CD4-positive, alpha-beta memory T cell (primary cell): Measurements from ENCODE around the gene ADISSP. TPM values are rescaled to one million over a fixed set of nuclear protein-coding genes. Genes with fewer than 3 reads are reported as not detected.
"Not testable (repeated sequence)": the region's sequence is repeated elsewhere in the genome, so short reads cannot be mapped to it uniquely, and the experiment has no call there.

Source experiments
- CTCF ChIA-PET: fragments of 350-600 bp; sonication (Branson Sonifier 250); formaldehyde crosslinking; loops from one replicate; lab custom pipeline; 2021; ENCODE audit warnings: inconsistent platforms; ENCODE audit not compliant: partially characterized antibody; lab: Charles Lee
- POLR2A ChIA-PET: fragments of 350-600 bp; sonication (Branson Sonifier 250); formaldehyde crosslinking; loops from one replicate; lab custom pipeline; 2021; ENCODE audit not compliant: partially characterized antibody; lab: Charles Lee
- DNase-seq, 5 donors: peaks; one replicate each; pipeline versions ENCODE4 v3.0.0 to v3.0.0-alpha.2; 2020 to 2022; ENCODE audit warnings: mixed read lengths in 1 of 5
- H3K27ac ChIP-seq: one replicate; pipeline ENCODE4 v1.7.0; 2013; ENCODE audit warnings: low read depth, low read length
- H3K27me3 ChIP-seq: 2 replicates; pipeline ENCODE4 v1.7.0; 2013; ENCODE audit warnings: mild to moderate bottlenecking, low read length, moderate library complexity; ENCODE audit not compliant: insufficient read depth
- H3K36me3 ChIP-seq: 2 replicates; pipeline ENCODE4 v1.7.0; 2013; ENCODE audit warnings: mild to moderate bottlenecking, low read length, moderate library complexity; ENCODE audit not compliant: insufficient read depth
- H3K4me1 ChIP-seq: 2 replicates; pipeline ENCODE4 v1.7.0; 2013; ENCODE audit warnings: mild to moderate bottlenecking, low read length, moderate library complexity; ENCODE audit not compliant: insufficient read depth
- H3K4me3 ChIP-seq, 2 donors: one replicate each; pipeline ENCODE4 v1.7.0; 2013; ENCODE audit warnings: low read length in 2 of 2, mild to moderate bottlenecking in 1 of 2
- H3K9me3 ChIP-seq, 2 donors: one replicate each; pipeline ENCODE4 v1.7.0; 2013; ENCODE audit warnings: low read length in 2 of 2, control low read depth in 1 of 2; ENCODE audit not compliant: control insufficient read depth in 1 of 2
- H3K27ac Mint-ChIP-seq, 7 donors: one replicate each; pipeline ENCODE4 v1.8.0; 2020 to 2021; ENCODE audit warnings: mixed read lengths in 7 of 7, mild to moderate bottlenecking in 6 of 7, inconsistent platforms in 3 of 7, moderate library complexity in 3 of 7
- H3K27me3 Mint-ChIP-seq, 2 donors: one replicate each; pipeline ENCODE4 v1.8.0; 2020 to 2021; ENCODE audit warnings: mixed read lengths in 2 of 2
- H3K36me3 Mint-ChIP-seq, 2 donors: one replicate each; pipeline ENCODE4 v1.8.0; 2020 to 2021; ENCODE audit warnings: mixed read lengths in 2 of 2, inconsistent platforms in 1 of 2, mild to moderate bottlenecking in 1 of 2
- H3K4me1 Mint-ChIP-seq, 4 donors: one replicate each; pipeline ENCODE4 v1.8.0; 2020 to 2021; ENCODE audit warnings: mixed read lengths in 4 of 4, mild to moderate bottlenecking in 1 of 4
- H3K4me3 Mint-ChIP-seq, 8 donors: one replicate each; pipeline ENCODE4 v1.8.0; 2020 to 2021; ENCODE audit warnings: mixed read lengths in 8 of 8, mild to moderate bottlenecking in 7 of 8, moderate library complexity in 6 of 8, inconsistent platforms in 3 of 8
- H3K9me3 Mint-ChIP-seq, 8 donors: one replicate each; pipeline ENCODE4 v1.8.0; 2020 to 2021; ENCODE audit warnings: mixed read lengths in 8 of 8, mild to moderate bottlenecking in 5 of 8, inconsistent platforms in 3 of 8, moderate library complexity in 1 of 8
- intact Hi-C: fragments of 100-400 bp; cut with micrococcal nuclease; formaldehyde crosslinking; loops from one replicate; pipeline ENCODE4 v1.15.1; 2023
- polyA plus RNA-seq, 2 donors: library from polyadenylated mRNA; unstranded; fragments of 300-500 nt; fragmentation: Illumina TruSeq; gene quantifications; one replicate each; pipeline ENCODE4 v1.2.3, GENCODE V29; 2021
- total RNA-seq, 2 experiments: library from RNA; stranded (reverse); gene quantifications; one replicate each; pipeline ENCODE4 v1.2.3, GENCODE V29; 2021

ADISSP gene
- total and polyA plus RNA-seq, 4 experiments from 2014 or later, result 15.7 to 31.5 (median 16.8) TPM

DNA sequence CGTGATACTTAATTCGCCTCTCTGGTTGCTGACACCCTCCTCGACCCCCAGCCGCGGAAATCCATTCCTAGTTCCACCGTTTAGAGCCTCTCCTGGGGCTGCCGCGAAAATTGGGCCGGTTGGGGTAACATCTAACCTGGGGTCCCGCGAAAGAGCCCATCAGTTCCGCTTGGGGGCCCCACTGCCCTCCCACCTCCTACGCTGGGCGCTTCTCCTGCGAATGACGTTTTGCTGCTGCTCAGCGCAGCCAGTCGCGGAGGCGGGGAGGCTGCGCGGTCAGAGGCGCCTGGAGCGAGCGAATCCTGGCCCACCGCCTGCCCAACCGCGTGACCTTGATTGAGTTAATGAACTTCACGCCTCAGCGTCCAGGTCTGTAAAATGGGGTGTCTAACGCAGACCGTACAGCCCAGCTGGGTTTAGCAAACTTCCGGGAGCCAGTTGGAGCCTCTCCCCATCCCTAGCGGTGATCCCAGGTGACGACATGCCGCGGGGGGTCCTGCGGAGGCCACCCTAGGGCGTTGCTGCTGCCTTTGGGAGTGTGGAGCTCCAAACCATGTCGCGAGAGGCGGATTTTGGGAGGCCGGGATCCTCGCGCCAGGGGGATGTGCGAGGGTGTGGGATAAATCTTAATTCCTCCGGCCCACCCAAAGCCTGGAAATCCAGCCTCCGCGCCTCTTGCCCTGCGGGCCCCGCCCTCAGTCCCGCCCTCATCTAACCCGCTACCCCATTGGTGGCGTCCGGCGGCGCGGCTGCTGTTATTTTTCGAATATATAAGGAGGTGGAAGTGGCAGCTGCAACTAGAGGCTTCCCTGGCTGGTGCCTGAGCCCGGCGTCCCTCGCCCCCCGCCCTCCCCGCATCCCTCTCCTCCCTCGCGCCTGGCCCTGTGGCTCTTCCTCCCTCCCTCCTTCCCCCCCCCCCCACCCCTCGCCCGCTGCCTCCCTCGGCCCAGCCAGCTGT lies 28.2 kb upstream of the ADISSP start, which contains the start of gene CDC25B:
CDC25B (plus strand) TSS at position 800 of the 958 bp plus-strand sequence. CDS start 222 bp downstream, outside the sequence.
- Histone ChIP-seq H3K27ac (peak within 1 kb of the TSS; percentile 86), H3K4me1 (peaks cover 38% of the 10 kb centered on the region), H3K36me3 (peaks cover 12% of the 10 kb centered on the region), H3K27me3 (no peaks in the 10 kb centered on the region), H3K9me3 (no peaks in the 10 kb centered on the region), H3K4me3 (peak within 1 kb of the TSS; percentile 94 to 97)
- peak; percentile 83 to 94 (median 85) for DNase-seq
- no peaks in the 10 kb centered on the region for H3K9me3 Mint-ChIP-seq
- H3K27me3 Mint-ChIP-seq, result no peaks in the 10 kb centered on the region
- peaks cover 21 to 54% (median 35%) of the 10 kb centered on the region in 4 donors for H3K4me1 Mint-ChIP-seq
- peak within 1 kb of the TSS; percentile 95 to 99 (median 97) for H3K27ac Mint-ChIP-seq
- ChIA-PET POLR2A (interaction anchor here (0.8 to 3.0 kb wide), 8 partner anchors 9 to 1331 kb away, joined by 3 to 36 read pairs (median 8); partner anchors contain the start of genes ADISSP, CDS2, CENPB and PANK2), CTCF (interaction anchor here (1.0 to 3.5 kb wide), 9 partner anchors 8 to 59 kb away, joined by 3 to 36 read pairs (median 6); partner anchors contain the start of gene AP5S1)
- peak within 1 kb of the TSS; percentile 98 to 100 (median 100) for H3K4me3 Mint-ChIP-seq
- H3K36me3 Mint-ChIP-seq, result peaks cover 35 to 41% of the 10 kb centered on the region in 2 donors
- intact Hi-C loops, result loop anchor here (1.0 to 2.0 kb wide), 5 partner anchors 9 to 59 kb away; partner anchors contain the start of genes AP5S1 and CENPB

GRCh38 chr20:3794701-3795420 lies 27.3 kb upstream of the ADISSP start:
- Histone ChIP-seq H3K27me3 (no peaks in the 10 kb centered on the region), H3K4me1 (peaks cover 29% of the 10 kb centered on the region), H3K27ac (peak overlapping the region; percentile 86), H3K36me3 (peaks cover 4% of the 10 kb centered on the region), H3K9me3 (no peaks in the 10 kb centered on the region), H3K4me3 (peak overlapping the region; percentile 66 to 91)
- peaks cover 29 to 33% of the 10 kb centered on the region in 2 donors for H3K36me3 Mint-ChIP-seq
- peak overlapping the region; percentile 89 to 95 (median 92) for H3K4me3 Mint-ChIP-seq
- H3K4me1 Mint-ChIP-seq, result peaks cover 21 to 45% (median 30%) of the 10 kb centered on the region in 4 donors
- peaks cover 0 to 1% (median 0%) of the 10 kb centered on the region in 8 donors for H3K9me3 Mint-ChIP-seq
- H3K27me3 Mint-ChIP-seq, result no peaks in the 10 kb centered on the region
- CTCF ChIA-PET, result interaction anchor here (1.0 to 3.5 kb wide), 6 partner anchors 16 to 60 kb away, joined by 3 to 36 read pairs (median 10); partner anchors contain the start of gene AP5S1
- H3K27ac Mint-ChIP-seq, result peak overlapping the region; percentile 94 to 98 (median 97)
- intact Hi-C loops, result loop anchor here (2.0 kb wide), 1 partner anchor 60 kb away; no protein-coding TSS in a partner anchor
- POLR2A ChIA-PET, result interaction anchor here (1.9 to 3.0 kb wide), 4 partner anchors 8 to 60 kb away, joined by 7 to 36 read pairs (median 10); partner anchors contain the start of genes CENPB and SPEF1
- DNase-seq, result no peak

- Mint-ChIP-seq H3K27ac (peak overlapping the region in 2 of 7 donors; percentile 59 to 73), H3K4me1 (peaks cover 18 to 38% (median 25%) of the 10 kb centered on the region in 4 donors), H3K36me3 (peaks cover 24 to 28% of the 10 kb centered on the region in 2 donors), H3K4me3 (peak overlapping the region in 2 of 8 donors; percentile 21 to 26)
- H3K27me3 Mint-ChIP-seq, H3K27ac ChIP-seq, H3K27me3 ChIP-seq, H3K9me3 Mint-ChIP-seq, H3K36me3 ChIP-seq, DNase-seq, H3K4me3 ChIP-seq, H3K9me3 ChIP-seq: not testable (repeated sequence)
- intact Hi-C loops, result loop anchor here (2.0 kb wide), 1 partner anchor 61 kb away; no protein-coding TSS in a partner anchor
- peaks cover 22% of the 10 kb centered on the region for H3K4me1 ChIP-seq
- POLR2A ChIA-PET, result interaction anchor here (1.9 to 2.3 kb wide), 2 partner anchors 13 to 61 kb away, joined by 9 to 10 read pairs; partner anchors contain the start of gene SPEF1
- CTCF ChIA-PET, result interaction anchor here (3.5 kb wide), 1 partner anchor 17 kb away, joined by 36 read pairs; no protein-coding TSS in a partner anchor
Observed at GRCh38 chr20:3794168-3794567, 26.6 kb upstream of the ADISSP start.

DNA sequence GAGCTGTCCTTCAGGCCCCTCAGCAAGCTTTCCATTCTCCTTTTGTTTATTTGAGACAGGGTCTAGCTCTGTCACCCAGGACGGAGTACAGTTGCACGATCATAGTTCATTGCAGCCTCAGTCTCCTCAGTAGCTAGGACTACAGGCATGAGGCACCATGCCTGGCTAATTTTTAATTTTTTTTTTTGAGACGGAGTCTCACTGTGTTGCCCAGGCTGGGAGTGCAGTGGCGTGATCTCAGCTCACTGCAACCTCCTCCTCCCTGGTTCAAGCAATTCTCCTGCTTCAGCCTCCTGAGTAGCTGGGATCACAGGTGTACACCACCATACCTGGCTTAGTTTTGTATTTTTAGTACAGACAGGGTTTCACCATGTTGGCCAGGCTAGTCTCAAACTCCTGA lies 21.6 kb upstream of the ADISSP start:
- intact Hi-C loops, H3K9me3 Mint-ChIP-seq, H3K27me3 Mint-ChIP-seq, DNase-seq, H3K36me3 Mint-ChIP-seq, H3K27ac ChIP-seq, H3K36me3 ChIP-seq, H3K4me3 ChIP-seq, H3K27me3 ChIP-seq, H3K9me3 ChIP-seq: not testable (repeated sequence)
- Mint-ChIP-seq H3K4me1 (peaks cover 19 to 34% (median 27%) of the 10 kb centered on the region in 4 donors), H3K27ac (peak overlapping the region in 2 of 7 donors; percentile 19 to 88), H3K4me3 (peak overlapping the region in 3 of 8 donors; percentile 10 to 70 (median 60))
- CTCF ChIA-PET, result interaction anchor here (5.6 kb wide), 1 partner anchor 66 kb away, joined by 61 read pairs; no protein-coding TSS in a partner anchor
- POLR2A ChIA-PET, result interaction anchor here (0.6 to 10.0 kb wide), 5 partner anchors 10 to 294 kb away, joined by 3 to 180 read pairs (median 37); partner anchors contain the start of gene AP5S1
- H3K4me1 ChIP-seq, result peaks cover 35% of the 10 kb centered on the region

- H3K4me1 Mint-ChIP-seq, result peaks cover 18 to 33% (median 27%) of the 10 kb centered on the region in 4 donors
- H3K4me3 Mint-ChIP-seq, result peak overlapping the region; percentile 10 to 81 (median 62)
- H3K9me3 ChIP-seq, result no peaks in the 10 kb centered on the region
- H3K27me3 Mint-ChIP-seq, result no peaks in the 10 kb centered on the region
- H3K4me3 ChIP-seq, result no peak overlapping the region
- no peak for DNase-seq
- H3K4me1 ChIP-seq, result peaks cover 37% of the 10 kb centered on the region
- no peaks in the 10 kb centered on the region for H3K27me3 ChIP-seq
- ChIA-PET POLR2A (interaction anchor here (0.6 to 10.0 kb wide), 5 partner anchors 11 to 294 kb away, joined by 3 to 180 read pairs (median 37); partner anchors contain the start of gene AP5S1), CTCF (interaction anchor here (1.2 to 5.6 kb wide), 4 partner anchors 21 to 69 kb away, joined by 5 to 61 read pairs (median 16); partner anchors contain the start of gene ADISSP)
- peaks cover 0 to 2% (median 0%) of the 10 kb centered on the region in 8 donors for H3K9me3 Mint-ChIP-seq
- peak overlapping the region in 4 of 7 donors; percentile 19 to 88 (median 74) for H3K27ac Mint-ChIP-seq
- H3K27ac ChIP-seq, result no peak overlapping the region
- no peaks in the 10 kb centered on the region for H3K36me3 ChIP-seq
- H3K36me3 Mint-ChIP-seq, result peaks cover 0 to 4% of the 10 kb centered on the region in 2 donors
- intact Hi-C loops, result no loop called here
Observed at GRCh38 chr20:3788685-3789155, 21.2 kb upstream of the ADISSP start.
